Stimulated activated CD8-positive, alpha-beta memory T cell treated with anti-CD3 and anti-CD28 coated beads, Interleukin-4, amount 100 ng/mL, for 24 hours (primary cell): Measurements from ENCODE around the gene RIPK4.

Experiments used
- DNase-seq: peaks from one replicate; pipeline ENCODE4 v3.0.0-alpha.2; 2020; ENCODE audit warnings: low read depth

Gene RIPK4

DNA sequence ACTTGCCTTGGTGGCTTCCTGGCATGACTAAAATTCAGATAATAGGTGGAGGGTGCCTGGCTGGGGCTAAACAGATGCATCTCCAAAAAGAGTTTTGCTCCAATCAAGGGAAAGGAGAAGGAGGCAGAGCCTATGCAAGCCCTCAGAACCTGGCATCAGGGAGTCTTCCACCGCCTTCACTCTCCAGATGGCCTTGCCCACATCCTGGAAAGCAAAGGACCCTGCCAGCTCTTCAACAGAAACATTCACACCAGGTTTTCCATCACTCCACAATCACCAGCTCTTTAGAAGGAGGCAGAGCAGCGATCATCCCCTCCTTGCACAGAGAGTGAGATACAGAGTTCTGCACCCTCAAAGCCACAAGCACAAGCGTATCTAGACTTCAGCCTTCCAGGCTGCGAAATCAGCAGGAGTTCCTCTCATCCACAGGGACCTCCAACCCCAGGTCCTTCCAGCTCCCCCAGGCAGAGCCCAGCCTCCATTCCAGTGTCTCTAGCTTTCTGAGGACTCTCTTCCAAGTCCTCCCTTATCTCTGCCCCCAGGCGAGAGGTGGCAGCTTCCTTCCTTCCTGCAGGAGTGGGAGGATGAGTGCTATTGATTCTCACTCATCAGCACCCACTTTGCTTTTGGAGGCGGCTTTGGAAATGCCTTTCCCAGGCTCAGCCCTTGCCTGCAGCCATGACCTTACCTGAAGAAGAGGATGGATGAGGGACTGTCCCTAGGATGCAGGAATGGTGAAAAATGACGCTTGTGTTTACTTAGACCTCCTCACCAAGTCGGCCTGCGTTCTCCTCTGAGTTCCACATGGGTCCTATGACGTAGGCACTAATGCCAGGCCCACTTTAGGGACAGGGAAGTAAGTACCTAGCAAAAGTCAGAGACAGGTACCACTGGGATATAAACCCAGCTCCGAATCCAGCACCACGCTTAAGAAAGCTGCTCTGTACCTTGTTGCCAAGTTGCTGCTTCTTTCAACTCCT is 75.4 kb downstream of the RIPK4 start:
- no peak for DNase-seq
